ENCODE results near the gene FHL1. TPM values are rescaled to one million over a fixed set of nuclear protein-coding genes. Genes with fewer than 3 reads are reported as not detected.

Gene FHL1
- polyA plus RNA-seq, 3 donors: 0.75 to 4.0 (median 0.98) TPM

- peaks cover 9% of the 10 kb centered on the region for H3K4me1 Mint-ChIP-seq
- Histone ChIP-seq H3K9me3 (replicated peaks in 1 of 2; ENCODE audit: control insufficient read depth in 1 of 2, insufficient read depth in 1 of 2, low read length in 2 of 2) (no peaks in the 10 kb centered on the region), H3K9ac (ENCODE audit: insufficient read depth, low read length, poor library complexity, severe bottlenecking) (no peak overlapping the region), H2AFZ (ENCODE audit: insufficient read depth, low read depth, low read length, poor library complexity, severe bottlenecking) (peak overlapping the region; percentile 35), H3K4me1 (ENCODE audit: control insufficient read depth in 1 of 2, insufficient read depth in 2 of 2, low read length in 2 of 2) (peaks cover 0 to 2% of the 10 kb centered on the region in 2 donors), H3K27ac (ENCODE audit: low read depth in 1 of 2, low read length in 2 of 2) (peak overlapping the region in 1 of 2 donors; percentile 20), H3K79me2 (ENCODE audit: insufficient read depth, low read length) (no peaks in the 10 kb centered on the region), H3K4me3 (replicated peaks in 1 of 3; ENCODE audit: low read depth in 2 of 3, low read length in 3 of 3) (peak overlapping the region in 1 of 3 experiments; percentile 30), H3K4me2 (replicated peaks; ENCODE audit: extremely low read depth, low read length, poor library complexity, severe bottlenecking) (peak overlapping the region; percentile 31), H3K27me3 (ENCODE audit: control insufficient read depth in 2 of 2, insufficient read depth in 2 of 2, low read length in 2 of 2) (no peaks in the 10 kb centered on the region), H3K36me3 (replicated peaks in 1 of 2; ENCODE audit: control insufficient read depth in 1 of 2, insufficient read depth in 2 of 2, low read length in 2 of 2) (peaks cover 24 to 56% of the 10 kb centered on the region in 2 donors), H4K20me1 (ENCODE audit: insufficient read depth, low read length) (no peaks in the 10 kb centered on the region)
- no peak for TF ChIP-seq CTCF (IDR thresholded peaks at IDR 0.05)
- H3K27ac Mint-ChIP-seq: no peak overlapping the region
- no CpG with 5 or more reads among the region's 8 CpGs for WGBS (ENCODE audit: insufficient coverage)
- H3K4me3 Mint-ChIP-seq: peak overlapping the region in 1 of 2 donors; percentile 55
- H3K27me3 Mint-ChIP-seq (ENCODE audit: low read depth in 3 of 3): peaks cover 0 to under 1% (median 0%) of the 10 kb centered on the region in 3 donors
- intact Hi-C loops (cut with micrococcal nuclease): no loop called here
- peaks cover 0 to 2% (median 0%) of the 10 kb centered on the region in 7 donors for H3K9me3 Mint-ChIP-seq
- peaks cover 32 to 44% of the 10 kb centered on the region in 2 donors for H3K36me3 Mint-ChIP-seq
- peak in 1 of 3 donors; percentile 4 for DNase-seq
These were observed 80.9 kb downstream of the FHL1 start for GRCh38 chrX:136227948-136228838.

- H3K4me2 ChIP-seq (replicated peaks; ENCODE audit: extremely low read depth, low read length, poor library complexity, severe bottlenecking): peak overlapping the region; percentile 31
- TF ChIP-seq CTCF (IDR thresholded peaks at IDR 0.05): no peak
- H3K36me3 ChIP-seq (replicated peaks in 1 of 2; ENCODE audit: control insufficient read depth in 1 of 2, insufficient read depth in 2 of 2, low read length in 2 of 2): peaks cover 20 to 52% of the 10 kb centered on the region in 2 donors
- H4K20me1 ChIP-seq (ENCODE audit: insufficient read depth, low read length): no peaks in the 10 kb centered on the region
- DNase-seq: no peak
- Mint-ChIP-seq H3K27ac (no peak overlapping the region), H3K4me3 (peak overlapping the region in 1 of 2 donors; percentile 35), H3K9me3 (peaks cover 0 to 2% (median 0%) of the 10 kb centered on the region in 7 donors), H3K36me3 (peaks cover 32 to 41% of the 10 kb centered on the region in 2 donors), H3K27me3 (ENCODE audit: low read depth in 3 of 3) (no peaks in the 10 kb centered on the region), H3K4me1 (peaks cover 9% of the 10 kb centered on the region)
- H3K27me3 ChIP-seq (ENCODE audit: control insufficient read depth in 2 of 2, insufficient read depth in 2 of 2, low read length in 2 of 2): no peaks in the 10 kb centered on the region
- peak overlapping the region in 1 of 3 experiments; percentile 30 for H3K4me3 ChIP-seq (replicated peaks in 1 of 3; ENCODE audit: low read depth in 2 of 3, low read length in 3 of 3)
- H3K9ac ChIP-seq (ENCODE audit: insufficient read depth, low read length, poor library complexity, severe bottlenecking): no peak overlapping the region
- H2AFZ ChIP-seq (ENCODE audit: insufficient read depth, low read depth, low read length, poor library complexity, severe bottlenecking): no peak overlapping the region
- H3K9me3 ChIP-seq (replicated peaks in 1 of 2; ENCODE audit: control insufficient read depth in 1 of 2, insufficient read depth in 1 of 2, low read length in 2 of 2): no peaks in the 10 kb centered on the region
- peaks cover 0 to 2% of the 10 kb centered on the region in 2 donors for H3K4me1 ChIP-seq (ENCODE audit: control insufficient read depth in 1 of 2, insufficient read depth in 2 of 2, low read length in 2 of 2)
- H3K27ac ChIP-seq (ENCODE audit: low read depth in 1 of 2, low read length in 2 of 2): no peak overlapping the region
- WGBS (ENCODE audit: insufficient coverage): no CpG with 5 or more reads among the region's 3 CpGs
- no peaks in the 10 kb centered on the region for H3K79me2 ChIP-seq (ENCODE audit: insufficient read depth, low read length)
- intact Hi-C loops (cut with micrococcal nuclease): no loop called here
These were observed 81.5 kb downstream of the FHL1 start for GRCh38 chrX:136228839-136229207.

Data from CD14-positive monocyte (primary cell).